ES-I3 (cell line): Measurements from ENCODE around the gene ZBTB2.
A peak's percentile ranks its signal among the peaks of the same experiment; 100 is the strongest.
"Not testable (repeated sequence)": the region's sequence is repeated elsewhere in the genome, so short reads cannot be mapped to it uniquely, and the experiment has no call there.

Source experiments
- H3K36me3 ChIP-seq: 2 replicates; pipeline ENCODE4 v1.6.1; 2013; ENCODE audit warnings: mild to moderate bottlenecking, low read length, control low read depth, moderate library complexity; ENCODE audit not compliant: insufficient read depth
- H3K4me1 ChIP-seq: 2 replicates; pipeline ENCODE4 v1.6.1; 2013; ENCODE audit warnings: mild to moderate bottlenecking, control low read depth, low read length; ENCODE audit not compliant: insufficient read depth
- H3K9ac ChIP-seq: 2 replicates; pipeline ENCODE4 v1.6.1; 2013; ENCODE audit warnings: low read depth, mild to moderate bottlenecking, low read length, moderate library complexity
- H3K9me3 ChIP-seq: 2 replicates; pipeline ENCODE4 v1.6.1; 2013; ENCODE audit warnings: mild to moderate bottlenecking, low read length, moderate library complexity; ENCODE audit not compliant: control insufficient read depth, insufficient read depth

ZBTB2 gene

DNA sequence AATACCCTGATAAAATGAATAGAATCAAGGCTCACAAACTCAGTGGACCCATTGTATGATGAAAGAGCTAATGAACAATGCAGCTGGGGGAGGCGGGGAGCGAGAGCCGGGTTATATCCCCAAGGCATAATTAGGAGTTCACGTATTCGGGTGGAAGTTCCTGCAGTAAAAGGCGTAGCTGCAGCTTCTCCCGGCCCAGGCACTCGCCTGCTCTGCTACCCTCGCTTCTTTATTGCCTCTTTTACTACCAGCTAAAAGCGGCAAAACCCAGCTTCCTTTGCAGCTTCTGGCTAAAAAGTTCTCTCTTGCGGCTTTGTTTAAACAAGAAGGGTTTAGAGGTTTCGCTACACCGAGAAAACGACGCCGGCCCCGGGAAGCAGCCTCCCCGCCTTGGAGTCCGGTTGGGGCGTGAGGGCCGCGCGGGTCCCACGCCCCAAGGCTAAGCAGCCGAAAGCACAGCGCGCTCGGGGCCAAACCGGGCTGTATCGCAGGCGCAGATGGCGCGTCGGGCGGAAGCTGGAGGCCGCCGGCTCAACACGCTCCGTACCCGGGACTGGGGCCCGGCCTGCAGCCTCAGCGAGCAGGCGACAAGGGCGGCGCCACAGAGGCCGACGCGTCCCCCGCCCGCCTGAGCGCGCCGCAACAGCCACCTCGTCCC is 1.6 kb downstream of the ZBTB2 start:
- H3K36me3 ChIP-seq, result peaks cover 2% of the 10 kb centered on the region; the same call in 1 of the 2 replicates
- peaks cover 12% of the 10 kb centered on the region; the same call in 1 of the 2 replicates for H3K4me1 ChIP-seq
- H3K9me3 ChIP-seq, result no peaks in the 10 kb centered on the region
- H3K9ac ChIP-seq, result peak overlapping the region; percentile 98

GRCh38 chr6:151388997-151389617 is 2.3 kb downstream of the ZBTB2 start:
- Histone ChIP-seq H3K9me3 (no peaks in the 10 kb centered on the region), H3K4me1 (peaks cover 12% of the 10 kb centered on the region; the same call in 1 of the 2 replicates), H3K36me3 (peaks cover under 1% of the 10 kb centered on the region; the same call in 1 of the 2 replicates), H3K9ac (peak overlapping the region; percentile 98)

DNA sequence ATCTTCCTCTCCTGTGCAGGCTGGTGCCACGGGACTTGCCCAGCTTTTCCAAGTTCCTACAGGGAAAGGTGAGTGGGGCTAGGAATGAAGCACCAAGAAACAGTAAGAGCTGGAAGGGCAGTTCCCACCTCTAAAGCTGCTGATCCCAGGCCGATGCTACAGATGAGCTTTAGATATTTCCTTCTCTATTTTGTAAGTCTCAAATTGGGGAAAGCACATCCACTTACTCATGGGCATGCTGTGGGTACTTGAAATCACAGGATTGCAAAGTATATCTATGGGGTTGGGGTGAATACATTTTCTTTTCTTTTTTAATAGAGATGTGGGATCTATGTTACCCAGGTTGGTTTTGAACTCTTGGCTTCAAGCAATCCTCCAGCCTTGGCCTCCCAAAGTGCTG is 3.1 kb downstream of the ZBTB2 start:
- no peaks in the 10 kb centered on the region for H3K36me3 ChIP-seq
- H3K9ac ChIP-seq, result no peak overlapping the region
- peaks cover 9% of the 10 kb centered on the region; the same call in 1 of the 2 replicates for H3K4me1 ChIP-seq
- no peaks in the 10 kb centered on the region for H3K9me3 ChIP-seq

DNA sequence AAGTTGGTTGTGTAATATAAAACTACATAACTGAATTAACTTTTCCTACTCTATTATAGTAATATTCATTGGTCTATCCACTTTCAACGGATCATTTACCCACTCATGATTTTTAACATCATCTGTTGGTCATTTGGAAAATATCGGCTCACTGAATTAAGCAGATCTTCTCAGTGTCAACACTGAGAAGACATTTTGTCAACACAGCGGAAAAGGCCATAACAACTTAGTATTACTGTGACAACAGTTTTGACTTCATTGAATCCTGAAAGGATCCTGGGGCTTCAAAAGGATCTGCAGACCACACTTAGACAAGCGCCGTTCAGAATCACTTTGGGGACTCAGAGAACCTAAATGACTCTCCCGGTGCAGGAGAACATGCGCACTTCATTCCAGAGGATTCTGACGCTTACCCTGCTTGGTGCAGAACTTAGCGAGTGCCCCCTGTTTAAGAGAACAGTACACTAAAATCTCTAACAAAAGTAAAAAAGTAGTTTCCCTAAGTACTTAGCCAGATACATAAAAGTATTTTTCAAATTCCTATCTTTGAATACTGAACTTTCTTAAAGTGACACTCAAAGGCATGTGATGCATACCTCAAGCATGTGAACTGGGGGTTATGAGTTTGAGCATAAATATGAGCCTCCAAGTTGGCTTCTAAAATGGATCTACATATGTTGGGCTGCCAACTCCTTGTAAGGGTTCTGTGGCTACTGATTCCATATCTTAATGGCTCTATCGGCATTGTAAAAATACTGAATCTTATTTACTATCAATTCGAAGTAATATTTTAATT is 4.0 kb downstream of the ZBTB2 start:
- Histone ChIP-seq H3K36me3 (no peaks in the 10 kb centered on the region), H3K9ac (no peak overlapping the region), H3K4me1 (0 out of 2 replicates have a peak, but pooled peaks cover under 1% of the 10 kb centered on the region), H3K9me3 (no peaks in the 10 kb centered on the region)

GRCh38 chr6:151385177-151385576 is 6.2 kb downstream of the ZBTB2 start:
- H3K36me3 ChIP-seq, result no peaks in the 10 kb centered on the region
- H3K9me3 ChIP-seq, result no peaks in the 10 kb centered on the region
- no peak overlapping the region for H3K9ac ChIP-seq
- peaks cover 9% of the 10 kb centered on the region; the same call in 1 of the 2 replicates for H3K4me1 ChIP-seq

DNA sequence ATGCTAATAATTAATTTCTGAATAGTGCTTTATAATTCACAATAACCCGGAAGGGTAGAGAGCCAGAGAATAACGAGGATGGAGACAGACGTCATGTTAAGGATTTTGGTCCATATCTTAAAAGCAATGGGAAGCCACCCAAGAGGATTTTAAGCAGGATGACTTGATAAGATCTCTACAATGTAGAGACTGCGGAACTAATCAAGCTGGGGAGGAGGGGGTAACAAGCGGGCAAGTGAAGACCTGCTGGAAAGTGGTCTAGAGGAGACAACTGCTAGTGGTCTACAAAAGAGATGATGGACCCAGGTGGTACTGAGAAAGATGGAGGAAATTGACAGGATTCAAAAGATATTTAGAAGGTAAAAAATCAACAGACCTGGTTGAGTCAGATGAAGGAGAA is 7.2 kb downstream of the ZBTB2 start:
- Histone ChIP-seq H3K9me3 (no peaks in the 10 kb centered on the region), H3K4me1 (peaks cover 10% of the 10 kb centered on the region; the same call in 1 of the 2 replicates), H3K9ac (no peak overlapping the region), H3K36me3 (no peaks in the 10 kb centered on the region)

DNA sequence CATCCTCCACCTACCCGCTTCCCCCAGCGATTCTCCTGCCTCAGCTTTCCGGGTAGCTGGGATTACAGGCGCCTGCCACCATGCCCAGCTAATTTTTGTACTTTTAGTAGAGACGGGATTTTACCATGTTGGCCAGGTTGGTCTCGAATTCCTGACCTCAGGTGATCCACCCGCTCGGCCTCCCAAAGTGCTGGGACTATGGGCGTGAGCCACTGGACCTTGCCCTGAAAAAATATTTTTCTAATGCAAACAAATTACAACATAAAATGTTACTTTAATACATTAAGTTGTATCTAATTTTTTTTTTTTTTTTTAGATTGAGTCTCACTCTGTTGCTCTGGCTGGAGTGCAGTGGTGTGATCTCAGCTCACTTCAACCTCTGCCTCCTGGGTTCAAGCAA is 8.7 kb downstream of the ZBTB2 start:
- H3K4me1 ChIP-seq, H3K9ac ChIP-seq: not testable (repeated sequence)

GRCh38 chr6:151381722-151382121 is 9.6 kb downstream of the ZBTB2 start:
- peaks cover 10% of the 10 kb centered on the region; the same call in 1 of the 2 replicates for H3K4me1 ChIP-seq
- no peaks in the 10 kb centered on the region for H3K9me3 ChIP-seq
- H3K9ac ChIP-seq, result no peak overlapping the region
- H3K36me3 ChIP-seq, result no peaks in the 10 kb centered on the region

More for the DNA sequence above, 8.7 kb downstream of the ZBTB2 start:
- H3K36me3 ChIP-seq, H3K9me3 ChIP-seq: not testable (repeated sequence)

GRCh38 chr6:151380848-151381205 is 10.5 kb downstream of the ZBTB2 start:
- Histone ChIP-seq H3K9ac (no peak overlapping the region), H3K9me3 (no peaks in the 10 kb centered on the region), H3K36me3 (no peaks in the 10 kb centered on the region), H3K4me1 (peaks cover 10% of the 10 kb centered on the region; the same call in 1 of the 2 replicates)

GRCh38 chr6:151379933-151380847 is 11.2 kb downstream of the ZBTB2 start:
- Histone ChIP-seq H3K36me3 (no peaks in the 10 kb centered on the region), H3K9me3 (no peaks in the 10 kb centered on the region), H3K9ac (no peak overlapping the region), H3K4me1 (peaks cover 10% of the 10 kb centered on the region; the same call in 1 of the 2 replicates)

GRCh38 chr6:151377095-151377494 is 14.3 kb downstream of the ZBTB2 start:
- H3K9ac ChIP-seq, result no peak overlapping the region
- H3K4me1 ChIP-seq, result peaks cover 25% of the 10 kb centered on the region
- no peaks in the 10 kb centered on the region for H3K9me3 ChIP-seq
- no peaks in the 10 kb centered on the region for H3K36me3 ChIP-seq

DNA sequence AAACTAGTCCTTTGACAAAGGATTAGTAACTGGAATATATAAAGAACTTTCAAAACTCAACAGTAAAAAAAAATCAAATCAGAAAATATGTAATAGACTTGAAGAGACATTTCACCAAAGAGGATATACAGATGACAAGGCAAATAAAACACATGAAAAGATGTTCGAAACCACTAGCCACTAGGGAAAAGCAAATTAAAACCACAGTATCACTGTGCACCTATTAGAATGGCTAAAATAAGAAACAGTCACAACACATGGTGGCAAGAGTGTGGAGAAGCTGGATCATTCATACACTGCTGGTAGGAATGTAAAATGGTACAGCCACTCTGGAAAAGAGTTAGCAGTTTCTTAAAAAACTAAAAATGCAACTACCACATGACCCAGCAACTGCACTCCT is 14.9 kb downstream of the ZBTB2 start:
- Histone ChIP-seq H3K36me3 (0 out of 2 replicates have a peak, but pooled peaks cover 5% of the 10 kb centered on the region), H3K9me3 (no peaks in the 10 kb centered on the region), H3K4me1 (peaks cover 25% of the 10 kb centered on the region), H3K9ac (no peak overlapping the region)

- Histone ChIP-seq H3K4me1 (peaks cover 25% of the 10 kb centered on the region), H3K9me3 (no peaks in the 10 kb centered on the region), H3K9ac (no peak overlapping the region), H3K36me3 (peaks cover 7% of the 10 kb centered on the region; the same call in 1 of the 2 replicates)
These were observed 15.5 kb downstream of the ZBTB2 start for GRCh38 chr6:151375833-151376232.
